ENCODE measurements around the gene STS. TPM values are rescaled to one million over a fixed set of nuclear protein-coding genes. Genes with fewer than 3 reads are reported as not detected.

STS gene
- total RNA-seq, 1 donor from 2014 or later: 3.9 TPM

DNA sequence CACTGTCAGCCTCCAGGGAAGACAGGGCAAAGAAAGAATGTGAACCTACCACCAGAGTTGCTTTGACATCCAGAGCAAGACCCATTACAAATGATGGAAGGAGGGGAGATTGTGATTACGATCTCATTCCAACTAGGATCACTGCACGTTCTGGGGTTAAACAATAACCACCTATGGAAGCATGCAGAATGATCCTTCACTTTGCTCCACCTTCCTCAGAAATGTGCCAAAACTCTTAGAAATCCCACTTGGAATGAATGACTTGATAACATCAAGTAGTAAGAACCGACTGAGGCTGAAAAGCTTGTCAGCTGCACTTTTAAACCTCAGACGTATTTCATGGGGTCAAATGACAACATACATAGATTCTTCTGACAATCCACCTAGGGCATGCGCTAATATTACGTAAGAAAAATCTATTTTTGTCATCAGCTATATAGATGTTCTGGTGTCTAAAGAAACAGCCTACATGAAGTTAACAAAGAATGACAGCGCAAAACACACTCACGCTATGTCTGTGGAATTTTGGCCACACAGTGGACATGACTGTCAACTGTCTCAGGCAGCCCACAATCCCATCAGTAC, 3.5 kb upstream of the STS start:
- no peak for DNase-seq (ENCODE audit: low read depth)
- peaks cover 3% of the 10 kb centered on the region for H3K4me1 ChIP-seq (ENCODE audit: insufficient read depth, low read length)
- peaks cover 23% of the 10 kb centered on the region for H3K79me2 ChIP-seq (ENCODE audit: insufficient read depth, low read length)
- H3K4me3 ChIP-seq (ENCODE audit: insufficient read depth, low read depth, low read length): no peak overlapping the region
- H3K4me1 Mint-ChIP-seq (ENCODE audit: low read depth, unreplicated experiment): peaks cover 7% of the 10 kb centered on the region
- H3K4me3 Mint-ChIP-seq (ENCODE audit: unreplicated experiment): no peak overlapping the region
- H3K9me3 ChIP-seq (ENCODE audit: insufficient read depth, low read depth, low read length): no peaks in the 10 kb centered on the region
- FAIRE-seq: peak; percentile 76
- TF ChIP-seq, protein P1, sequence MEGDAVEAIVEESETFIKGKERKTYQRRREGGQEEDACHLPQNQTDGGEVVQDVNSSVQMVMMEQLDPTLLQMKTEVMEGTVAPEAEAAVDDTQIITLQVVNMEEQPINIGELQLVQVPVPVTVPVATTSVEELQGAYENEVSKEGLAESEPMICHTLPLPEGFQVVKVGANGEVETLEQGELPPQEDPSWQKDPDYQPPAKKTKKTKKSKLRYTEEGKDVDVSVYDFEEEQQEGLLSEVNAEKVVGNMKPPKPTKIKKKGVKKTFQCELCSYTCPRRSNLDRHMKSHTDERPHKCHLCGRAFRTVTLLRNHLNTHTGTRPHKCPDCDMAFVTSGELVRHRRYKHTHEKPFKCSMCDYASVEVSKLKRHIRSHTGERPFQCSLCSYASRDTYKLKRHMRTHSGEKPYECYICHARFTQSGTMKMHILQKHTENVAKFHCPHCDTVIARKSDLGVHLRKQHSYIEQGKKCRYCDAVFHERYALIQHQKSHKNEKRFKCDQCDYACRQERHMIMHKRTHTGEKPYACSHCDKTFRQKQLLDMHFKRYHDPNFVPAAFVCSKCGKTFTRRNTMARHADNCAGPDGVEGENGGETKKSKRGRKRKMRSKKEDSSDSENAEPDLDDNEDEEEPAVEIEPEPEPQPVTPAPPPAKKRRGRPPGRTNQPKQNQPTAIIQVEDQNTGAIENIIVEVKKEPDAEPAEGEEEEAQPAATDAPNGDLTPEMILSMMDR (IDR thresholded peaks at IDR 0.05; ENCODE audit: insufficient read depth, low read depth, low read length): no peak
- no peak for TF ChIP-seq EZH2 (IDR thresholded peaks at IDR 0.05; ENCODE audit: insufficient read depth, low read length)
- H3K36me3 Mint-ChIP-seq (ENCODE audit: low read depth, unreplicated experiment): no peaks in the 10 kb centered on the region
- H3K27me3 ChIP-seq (ENCODE audit: insufficient read depth, low read length): no peaks in the 10 kb centered on the region
- peaks cover 7% of the 10 kb centered on the region for H4K20me1 ChIP-seq (ENCODE audit: insufficient read depth, low read length)
- H3K27ac Mint-ChIP-seq (ENCODE audit: unreplicated experiment): no peak overlapping the region
- H3K4me2 ChIP-seq (ENCODE audit: low read length): no peak overlapping the region
- H3K27me3 Mint-ChIP-seq (ENCODE audit: low read depth, unreplicated experiment): no peaks in the 10 kb centered on the region
- no peak overlapping the region for H3K9ac ChIP-seq (ENCODE audit: low read length)
- H3K27ac ChIP-seq (ENCODE audit: low read depth, low read length): no peak overlapping the region
- no peak overlapping the region for H2AFZ ChIP-seq (ENCODE audit: low read depth, low read length)
- no peaks in the 10 kb centered on the region for H3K36me3 ChIP-seq (ENCODE audit: insufficient read depth, low read length)
- H3K9me3 Mint-ChIP-seq (ENCODE audit: unreplicated experiment): no peaks in the 10 kb centered on the region

- Mint-ChIP-seq H3K27me3 (ENCODE audit: low read depth, unreplicated experiment) (no peaks in the 10 kb centered on the region), H3K36me3 (ENCODE audit: low read depth, unreplicated experiment) (no peaks in the 10 kb centered on the region), H3K4me3 (ENCODE audit: unreplicated experiment) (no peak overlapping the region), H3K4me1 (ENCODE audit: low read depth, unreplicated experiment) (peaks cover 3% of the 10 kb centered on the region), H3K9me3 (ENCODE audit: unreplicated experiment) (no peaks in the 10 kb centered on the region), H3K27ac (ENCODE audit: unreplicated experiment) (no peak overlapping the region)
- H3K4me2 ChIP-seq (ENCODE audit: low read length): no peak overlapping the region
- TF ChIP-seq, protein P1 (IDR thresholded peaks at IDR 0.05; ENCODE audit: insufficient read depth, low read depth, low read length): no peak
- no peak for TF ChIP-seq EZH2 (IDR thresholded peaks at IDR 0.05; ENCODE audit: insufficient read depth, low read length)
- no peaks in the 10 kb centered on the region for H3K9me3 ChIP-seq (ENCODE audit: insufficient read depth, low read depth, low read length)
- no peak overlapping the region for H2AFZ ChIP-seq (ENCODE audit: low read depth, low read length)
- DNase-seq (ENCODE audit: low read depth): no peak
- H3K4me1 ChIP-seq (ENCODE audit: insufficient read depth, low read length): no peaks in the 10 kb centered on the region
- no peak overlapping the region for H3K9ac ChIP-seq (ENCODE audit: low read length)
- no peak overlapping the region for H3K4me3 ChIP-seq (ENCODE audit: insufficient read depth, low read depth, low read length)
- no peaks in the 10 kb centered on the region for H3K36me3 ChIP-seq (ENCODE audit: insufficient read depth, low read length)
- H3K27me3 ChIP-seq (ENCODE audit: insufficient read depth, low read length): no peaks in the 10 kb centered on the region
- peak; percentile 88 for FAIRE-seq
- H3K27ac ChIP-seq (ENCODE audit: low read depth, low read length): no peak overlapping the region
- H4K20me1 ChIP-seq (ENCODE audit: insufficient read depth, low read length): no peaks in the 10 kb centered on the region
- peaks cover 23% of the 10 kb centered on the region for H3K79me2 ChIP-seq (ENCODE audit: insufficient read depth, low read length)
Observed at GRCh38 chrX:7145454-7145853, 2.1 kb upstream of the STS start.

GRCh38 chrX:7146020-7146702, 1.4 kb upstream of the STS start:
- H3K9me3 ChIP-seq (ENCODE audit: insufficient read depth, low read depth, low read length): no peaks in the 10 kb centered on the region
- Mint-ChIP-seq H3K4me1 (ENCODE audit: low read depth, unreplicated experiment) (peaks cover 3% of the 10 kb centered on the region), H3K27me3 (ENCODE audit: low read depth, unreplicated experiment) (no peaks in the 10 kb centered on the region), H3K4me3 (ENCODE audit: unreplicated experiment) (peak overlapping the region; percentile 23), H3K27ac (ENCODE audit: unreplicated experiment) (no peak overlapping the region), H3K36me3 (ENCODE audit: low read depth, unreplicated experiment) (no peaks in the 10 kb centered on the region), H3K9me3 (ENCODE audit: unreplicated experiment) (no peaks in the 10 kb centered on the region)
- no peak overlapping the region for H2AFZ ChIP-seq (ENCODE audit: low read depth, low read length)
- H3K27me3 ChIP-seq (ENCODE audit: insufficient read depth, low read length): no peaks in the 10 kb centered on the region
- no peak for DNase-seq (ENCODE audit: low read depth)
- H3K9ac ChIP-seq (ENCODE audit: low read length): no peak overlapping the region
- no peak overlapping the region for H3K4me2 ChIP-seq (ENCODE audit: low read length)
- H3K27ac ChIP-seq (ENCODE audit: low read depth, low read length): no peak overlapping the region
- no peaks in the 10 kb centered on the region for H3K36me3 ChIP-seq (ENCODE audit: insufficient read depth, low read length)
- no peaks in the 10 kb centered on the region for H4K20me1 ChIP-seq (ENCODE audit: insufficient read depth, low read length)
- H3K4me3 ChIP-seq (ENCODE audit: insufficient read depth, low read depth, low read length): no peak overlapping the region
- H3K4me1 ChIP-seq (ENCODE audit: insufficient read depth, low read length): no peaks in the 10 kb centered on the region
- FAIRE-seq: peak; percentile 73
- TF ChIP-seq EZH2 (IDR thresholded peaks at IDR 0.05; ENCODE audit: insufficient read depth, low read length): no peak
- TF ChIP-seq, protein P1 (IDR thresholded peaks at IDR 0.05; ENCODE audit: insufficient read depth, low read depth, low read length): no peak
- H3K79me2 ChIP-seq (ENCODE audit: insufficient read depth, low read length): peaks cover 23% of the 10 kb centered on the region

Measured in astrocyte (in vitro differentiated cells and primary cell).